ENCODE data around the gene PWP2. TPM values are rescaled to one million over a fixed set of nuclear protein-coding genes. Genes with fewer than 3 reads are reported as not detected.
A peak's percentile ranks its signal among the peaks of the same experiment; 100 is the strongest.
"Not testable (repeated sequence)": the region's sequence is repeated elsewhere in the genome, so short reads cannot be mapped to it uniquely, and the experiment has no call there.

Gene PWP2
- total RNA-seq, 1 experiment from 2014 or later, result 8.2 TPM

DNA sequence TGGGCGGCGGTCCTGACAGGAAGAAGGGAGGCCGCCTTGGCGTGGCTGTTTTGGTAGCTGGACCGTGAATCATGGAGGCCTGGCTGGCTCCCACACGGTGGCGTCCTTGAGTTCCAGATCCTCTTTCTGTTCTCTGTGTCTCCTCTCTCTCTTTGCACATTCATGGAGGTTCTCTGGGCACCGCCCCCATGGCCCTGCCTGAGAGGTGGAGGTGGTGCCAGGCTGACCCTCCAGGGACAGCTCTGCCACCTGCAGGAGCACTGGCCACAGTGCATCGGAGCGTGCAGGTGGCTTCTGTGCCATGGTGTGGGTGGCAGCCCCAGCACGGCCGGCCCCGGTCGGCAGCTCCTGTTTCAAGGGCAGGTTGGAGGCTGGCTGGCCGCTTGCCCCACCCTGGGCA, 30.8 kb downstream of the PWP2 start:
- DNase-seq; H3K4me3 ChIP-seq (ENCODE audit: low read length); H3K4me1 ChIP-seq (ENCODE audit: insufficient read depth, low read length); BruUV-seq (replicated peaks); POLR2A ChIA-PET (ENCODE audit: unreplicated experiment); H3F3A ChIP-seq (ENCODE audit: low read length, unreplicated experiment); H2AFZ ChIP-seq (ENCODE audit: low read length); H3K9me2 ChIP-seq (replicated peaks; ENCODE audit: low read length); intact Hi-C loops (cut with micrococcal nuclease); H3K79me2 ChIP-seq (ENCODE audit: low read length); H3K9me3 ChIP-seq (ENCODE audit: low read length); H4K20me1 ChIP-seq (ENCODE audit: low read length); H3K4me2 ChIP-seq (ENCODE audit: low read length); H3K27me3 ChIP-seq (ENCODE audit: low read length); CTCF ChIA-PET; H3K36me3 ChIP-seq (ENCODE audit: low read depth, low read length); H3K27ac ChIP-seq (ENCODE audit: low read length); H3K9ac ChIP-seq (ENCODE audit: low read length): not testable (repeated sequence)
- peak; percentile 66 for ATAC-seq

DNA sequence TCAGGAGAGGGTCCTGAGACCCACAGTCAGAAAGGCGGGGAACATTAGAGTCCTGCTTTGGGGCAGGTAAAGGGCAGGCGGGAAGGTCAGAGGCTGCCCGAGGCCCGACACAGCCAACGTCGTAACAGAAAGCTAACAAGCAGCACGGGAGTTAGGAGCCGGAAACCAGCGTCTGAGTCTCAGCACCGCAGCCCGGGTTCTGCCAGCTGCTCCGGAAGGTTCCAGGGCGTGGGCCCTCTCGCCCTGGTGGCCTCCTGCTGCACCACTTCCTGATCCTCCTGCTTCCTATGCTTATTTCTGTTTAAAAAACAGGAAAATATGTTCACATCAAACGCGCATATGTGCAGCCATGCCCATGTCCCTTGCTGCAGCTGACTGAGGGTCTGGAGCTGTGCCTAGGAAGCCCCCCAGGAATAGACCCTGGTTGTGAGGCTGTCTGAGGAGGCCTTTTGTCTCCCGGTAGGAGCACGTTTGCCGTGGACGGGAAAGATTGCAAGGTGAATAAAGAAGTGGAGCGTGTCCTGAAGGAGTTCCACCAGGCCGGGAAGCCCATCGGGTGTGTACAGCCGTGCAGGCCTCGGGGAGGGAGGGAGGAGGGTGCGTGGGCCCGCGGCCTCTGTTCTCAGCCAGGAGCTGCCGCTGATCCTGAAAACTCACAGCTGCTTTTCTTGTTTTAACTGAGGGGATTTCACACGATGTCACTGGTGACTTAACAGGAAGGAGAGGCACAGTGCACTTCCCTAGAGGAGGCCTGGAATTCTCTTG, 32.8 kb downstream of the PWP2 start:
- H3K36me3 ChIP-seq (ENCODE audit: low read depth, low read length); H3K4me1 ChIP-seq (ENCODE audit: insufficient read depth, low read length); H3K9ac ChIP-seq (ENCODE audit: low read length); H3K27ac ChIP-seq (ENCODE audit: low read length); POLR2A ChIA-PET (ENCODE audit: unreplicated experiment); H3K79me2 ChIP-seq (ENCODE audit: low read length); H3K9me2 ChIP-seq (replicated peaks; ENCODE audit: low read length); BruUV-seq (replicated peaks); intact Hi-C loops (cut with micrococcal nuclease); DNase-seq; H2AFZ ChIP-seq (ENCODE audit: low read length); CTCF ChIA-PET; H4K20me1 ChIP-seq (ENCODE audit: low read length); H3K4me3 ChIP-seq (ENCODE audit: low read length); H3K4me2 ChIP-seq (ENCODE audit: low read length); H3K27me3 ChIP-seq (ENCODE audit: low read length); H3F3A ChIP-seq (ENCODE audit: low read length, unreplicated experiment); H3K9me3 ChIP-seq (ENCODE audit: low read length); ATAC-seq: not testable (repeated sequence)

GRCh38 chr21:44140552-44140932, 33.3 kb downstream of the PWP2 start:
- DNase-seq; H4K20me1 ChIP-seq (ENCODE audit: low read length); H3K36me3 ChIP-seq (ENCODE audit: low read depth, low read length); H3K27me3 ChIP-seq (ENCODE audit: low read length); H3K9me3 ChIP-seq (ENCODE audit: low read length); CTCF ChIA-PET; H3K79me2 ChIP-seq (ENCODE audit: low read length); H3K27ac ChIP-seq (ENCODE audit: low read length); H3K4me2 ChIP-seq (ENCODE audit: low read length); H3K9me2 ChIP-seq (replicated peaks; ENCODE audit: low read length); H3K9ac ChIP-seq (ENCODE audit: low read length); H3K4me1 ChIP-seq (ENCODE audit: insufficient read depth, low read length); H2AFZ ChIP-seq (ENCODE audit: low read length); BruUV-seq (replicated peaks); intact Hi-C loops (cut with micrococcal nuclease); H3F3A ChIP-seq (ENCODE audit: low read length, unreplicated experiment); H3K4me3 ChIP-seq (ENCODE audit: low read length); POLR2A ChIA-PET (ENCODE audit: unreplicated experiment); ATAC-seq: not testable (repeated sequence)

DNA sequence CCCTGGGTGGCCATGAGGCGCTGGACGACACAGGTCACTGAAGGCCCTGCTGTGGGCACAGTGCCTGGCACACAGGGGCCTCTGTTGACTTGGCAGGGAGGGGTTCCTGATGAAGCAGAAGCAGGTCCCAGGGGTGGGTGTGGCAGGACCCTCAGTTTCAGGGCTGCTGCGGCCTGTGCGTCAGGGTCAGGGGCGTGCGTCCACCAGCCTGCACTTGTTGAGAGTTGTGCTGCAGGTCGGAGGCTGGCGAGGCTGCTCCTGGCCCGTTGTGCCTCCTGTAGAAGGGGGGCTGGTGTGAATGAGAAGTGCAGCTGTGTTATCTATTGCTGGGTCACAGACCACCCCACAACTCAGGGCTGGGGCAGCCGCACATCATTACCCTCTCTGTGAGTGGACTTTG, 35.3 kb downstream of the PWP2 start:
- ATAC-seq; H3K9me2 ChIP-seq (replicated peaks; ENCODE audit: low read length); H3K36me3 ChIP-seq (ENCODE audit: low read depth, low read length); DNase-seq; CTCF ChIA-PET; intact Hi-C loops (cut with micrococcal nuclease); H3K4me3 ChIP-seq (ENCODE audit: low read length); H3K27ac ChIP-seq (ENCODE audit: low read length); H2AFZ ChIP-seq (ENCODE audit: low read length); H3K79me2 ChIP-seq (ENCODE audit: low read length); H3F3A ChIP-seq (ENCODE audit: low read length, unreplicated experiment); H3K4me2 ChIP-seq (ENCODE audit: low read length); H3K27me3 ChIP-seq (ENCODE audit: low read length); H3K9me3 ChIP-seq (ENCODE audit: low read length); H3K4me1 ChIP-seq (ENCODE audit: insufficient read depth, low read length); H3K9ac ChIP-seq (ENCODE audit: low read length); POLR2A ChIA-PET (ENCODE audit: unreplicated experiment); BruUV-seq (replicated peaks); H4K20me1 ChIP-seq (ENCODE audit: low read length): not testable (repeated sequence)

DNA sequence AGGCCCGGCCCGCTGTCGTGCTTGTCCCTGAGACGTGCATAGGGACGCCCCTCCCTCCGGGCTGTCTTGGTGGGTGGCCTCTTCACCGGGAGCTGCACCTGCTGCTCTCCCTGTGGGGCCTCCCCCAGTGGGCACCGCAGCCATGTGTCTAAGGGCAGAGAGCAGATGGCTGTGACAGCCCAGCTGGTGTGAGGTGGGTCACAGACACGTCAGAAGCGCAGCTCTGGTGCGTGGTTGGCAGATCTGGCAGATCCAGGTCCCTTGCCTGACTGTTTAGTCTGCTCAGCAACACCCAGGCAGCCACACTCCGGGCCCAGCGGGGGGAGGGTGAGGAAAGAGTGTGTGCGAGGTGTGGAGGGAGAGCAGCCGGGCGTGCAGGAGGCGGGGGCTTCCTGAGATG, 36.2 kb downstream of the PWP2 start:
- H4K20me1 ChIP-seq (ENCODE audit: low read length); H3K36me3 ChIP-seq (ENCODE audit: low read depth, low read length); H2AFZ ChIP-seq (ENCODE audit: low read length); DNase-seq; H3F3A ChIP-seq (ENCODE audit: low read length, unreplicated experiment); H3K27ac ChIP-seq (ENCODE audit: low read length); H3K4me1 ChIP-seq (ENCODE audit: insufficient read depth, low read length); ATAC-seq; CTCF ChIA-PET; H3K9me2 ChIP-seq (replicated peaks; ENCODE audit: low read length); intact Hi-C loops (cut with micrococcal nuclease); H3K27me3 ChIP-seq (ENCODE audit: low read length); BruUV-seq (replicated peaks); POLR2A ChIA-PET (ENCODE audit: unreplicated experiment); H3K9ac ChIP-seq (ENCODE audit: low read length); H3K4me2 ChIP-seq (ENCODE audit: low read length); H3K4me3 ChIP-seq (ENCODE audit: low read length); H3K9me3 ChIP-seq (ENCODE audit: low read length); H3K79me2 ChIP-seq (ENCODE audit: low read length): not testable (repeated sequence)

DNA sequence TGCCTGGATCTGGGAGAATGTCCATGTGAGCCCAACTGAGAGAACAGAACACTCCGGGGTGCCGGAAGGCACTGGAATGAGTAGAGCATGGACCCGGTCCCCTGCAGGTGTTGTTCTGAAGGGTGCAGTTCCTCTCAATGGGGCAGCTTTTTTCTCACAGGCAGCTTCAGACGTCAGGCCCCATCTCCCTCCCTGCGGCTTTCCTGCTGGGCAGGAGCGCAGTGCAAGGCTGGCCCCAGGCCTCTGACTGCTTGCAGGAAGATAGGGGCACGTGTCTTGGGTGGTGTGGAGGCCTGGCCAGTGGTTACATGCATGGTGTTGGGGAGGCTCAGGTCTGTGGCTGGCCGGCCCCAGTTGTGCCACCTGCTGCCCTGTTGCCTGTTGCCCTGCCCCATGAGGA, 36.8 kb downstream of the PWP2 start:
- H3K4me3 ChIP-seq (ENCODE audit: low read length); DNase-seq; H3K79me2 ChIP-seq (ENCODE audit: low read length); H3K9me2 ChIP-seq (replicated peaks; ENCODE audit: low read length); H2AFZ ChIP-seq (ENCODE audit: low read length); H3K36me3 ChIP-seq (ENCODE audit: low read depth, low read length); POLR2A ChIA-PET (ENCODE audit: unreplicated experiment); CTCF ChIA-PET; H3K9me3 ChIP-seq (ENCODE audit: low read length); intact Hi-C loops (cut with micrococcal nuclease); H3K4me2 ChIP-seq (ENCODE audit: low read length); H3K27me3 ChIP-seq (ENCODE audit: low read length); H3F3A ChIP-seq (ENCODE audit: low read length, unreplicated experiment); ATAC-seq; H4K20me1 ChIP-seq (ENCODE audit: low read length); H3K9ac ChIP-seq (ENCODE audit: low read length); H3K27ac ChIP-seq (ENCODE audit: low read length); BruUV-seq (replicated peaks); H3K4me1 ChIP-seq (ENCODE audit: insufficient read depth, low read length): not testable (repeated sequence)
